GM12875 (cell line): Measurements from ENCODE around the gene CACNA1C.

Experiments used
- H3K4me3 ChIP-seq: one replicate; pipeline ENCODE4 v1.5.1; 2011; ENCODE audit warnings: low read depth, low read length, control low read depth
- CTCF ChIP-seq: IDR thresholded peaks from 2 replicates; pipeline ENCODE4 v1.5.1; 2011; ENCODE audit warnings: low read depth, mild to moderate bottlenecking, control low read depth, inconsistent platforms, low read length, moderate library complexity, borderline replicate concordance; ENCODE audit not compliant: insufficient read depth

The CACNA1C gene

DNA sequence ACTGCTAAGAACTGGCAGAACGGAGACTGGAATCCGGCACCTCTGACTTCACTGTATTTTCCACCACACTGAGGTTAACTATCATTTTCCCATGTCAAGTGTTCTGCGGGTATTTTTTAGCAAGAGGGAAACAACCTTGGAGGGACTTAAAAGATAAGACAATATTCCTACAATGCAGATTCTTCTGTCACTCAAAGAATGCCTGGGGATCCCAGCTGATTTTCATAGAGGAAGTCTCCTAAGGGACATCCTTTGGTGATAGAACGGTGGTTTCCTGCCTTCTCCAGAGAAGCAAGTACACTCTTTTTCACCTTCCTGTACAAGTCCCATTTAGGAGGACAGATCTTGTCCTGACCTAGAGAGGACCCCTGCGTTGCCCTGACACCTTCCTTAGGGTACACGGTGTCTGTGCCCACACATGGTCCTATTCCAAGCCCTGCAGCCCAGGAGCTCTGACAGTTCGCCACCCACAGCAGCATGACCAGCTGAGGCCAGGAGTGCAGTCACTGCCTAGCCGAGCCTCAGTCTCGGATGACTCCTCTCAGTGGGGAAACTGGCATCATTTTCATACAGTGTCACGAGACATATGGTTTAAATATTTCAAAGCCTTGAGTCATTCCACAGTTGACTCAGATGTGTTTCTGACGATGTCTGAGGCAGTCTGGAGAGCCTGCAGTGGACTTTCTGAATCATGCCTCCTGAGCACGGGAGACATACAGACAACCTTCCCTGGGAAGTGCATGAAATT, 560.7 kb downstream of the CACNA1C start:
- TF ChIP-seq CTCF = no peak
- no peak overlapping the region for H3K4me3 ChIP-seq

GRCh38 chr12:2614341-2614740, 561.6 kb downstream of the CACNA1C start:
- H3K4me3 ChIP-seq = no peak overlapping the region
- no peak for TF ChIP-seq CTCF

GRCh38 chr12:2615665-2616402, 563.0 kb downstream of the CACNA1C start:
- H3K4me3 ChIP-seq = no peak overlapping the region
- no peak for TF ChIP-seq CTCF

GRCh38 chr12:2616763-2617162, 564.0 kb downstream of the CACNA1C start:
- no peak for TF ChIP-seq CTCF
- H3K4me3 ChIP-seq = no peak overlapping the region

GRCh38 chr12:2617365-2617764, 564.6 kb downstream of the CACNA1C start:
- H3K4me3 ChIP-seq = no peak overlapping the region
- TF ChIP-seq CTCF = no peak

DNA sequence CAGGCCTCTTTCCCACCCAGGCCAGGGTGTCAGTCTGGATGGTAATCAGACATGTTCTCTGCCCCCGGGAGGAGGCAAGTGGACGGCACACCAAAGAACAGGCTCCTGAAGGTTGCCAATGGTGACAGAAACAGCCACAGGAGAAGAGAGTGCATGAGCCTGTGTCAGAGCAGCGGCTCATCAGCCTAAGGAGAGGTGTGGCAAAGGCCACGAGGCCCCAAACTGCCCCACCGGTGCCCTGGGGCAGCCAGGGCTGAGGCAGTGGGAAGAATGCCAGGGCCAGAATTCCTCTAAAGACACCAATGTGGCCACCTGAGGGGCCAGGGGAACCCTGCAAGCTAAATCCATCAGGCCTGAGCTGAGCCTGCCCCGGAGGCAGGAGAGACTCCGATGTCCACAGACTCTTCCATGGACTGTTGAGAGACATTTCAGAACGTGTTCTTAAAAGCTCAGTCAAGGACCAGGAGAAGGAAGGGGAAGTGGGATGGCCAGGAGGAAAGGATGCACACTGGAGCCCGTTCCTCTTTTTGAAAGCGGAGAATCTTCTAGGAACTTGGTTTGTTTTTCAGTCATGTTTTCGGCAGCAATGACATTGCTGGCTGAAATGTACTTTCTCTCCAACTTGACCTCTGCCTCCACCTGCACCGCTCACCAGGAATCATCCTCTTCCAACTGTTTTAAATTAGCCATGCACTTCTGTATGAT, 565.7 kb downstream of the CACNA1C start:
- TF ChIP-seq CTCF = no peak
- H3K4me3 ChIP-seq = no peak overlapping the region
